HG03066 (cell line): ENCODE data around the gene NIFK.
"Not testable (repeated sequence)": the region's sequence is repeated elsewhere in the genome, so short reads cannot be mapped to it uniquely, and the experiment has no call there.

Experiments used
- ATAC-seq: cut with Tn5 transposase; IDR thresholded peaks from one replicate; pipeline ENCODE4 v1.9.1; 2021; ENCODE audit warnings: low read depth; ENCODE audit not compliant: unreplicated experiment

NIFK gene

GRCh38 chr2:121735518-121736074, 1.1 kb downstream of the NIFK start:
- ATAC-seq = no peak

DNA sequence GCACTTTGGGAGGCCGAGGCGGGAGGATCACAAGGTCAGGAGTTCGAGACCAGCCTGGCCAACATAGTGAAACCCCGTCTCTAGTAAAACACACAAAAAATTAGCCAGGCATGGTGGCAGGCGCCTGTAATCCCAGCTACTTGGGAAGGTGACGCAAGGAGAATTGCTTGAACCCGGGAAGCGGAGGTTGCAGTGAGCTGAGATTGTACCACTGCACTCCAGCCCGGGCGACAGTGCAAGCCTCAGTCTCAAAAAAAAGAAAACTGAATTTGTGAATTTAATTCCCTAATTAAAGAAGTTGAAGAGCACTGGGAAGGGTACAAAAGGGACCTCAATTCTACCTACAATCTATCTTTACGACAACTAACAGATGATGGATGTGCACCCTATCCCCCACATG, 2.1 kb downstream of the NIFK start:
- not testable (repeated sequence) for ATAC-seq

GRCh38 chr2:121731366-121731765, 5.3 kb downstream of the NIFK start:
- ATAC-seq = no peak

DNA sequence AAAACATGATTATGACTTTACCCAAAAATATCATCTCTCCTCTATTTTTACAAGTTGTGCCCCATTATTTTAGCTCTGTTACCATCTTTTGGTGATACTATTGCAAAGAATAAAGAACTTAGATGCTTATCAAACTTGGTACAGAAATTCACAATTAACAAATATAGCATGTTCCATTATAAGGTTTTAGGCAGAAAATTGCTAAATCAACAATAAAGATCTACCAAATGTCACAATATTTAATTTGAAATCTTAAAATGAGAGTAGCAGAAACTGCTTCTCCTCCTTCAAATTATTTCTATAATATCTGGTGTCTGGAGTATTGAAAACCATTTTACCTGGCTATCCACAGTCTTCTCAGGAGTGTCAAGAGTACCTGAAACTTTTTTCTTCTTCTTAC, 8.7 kb downstream of the NIFK start:
- ATAC-seq = no peak

- no peak for ATAC-seq
Observed at GRCh38 chr2:121727332-121727731, 9.3 kb downstream of the NIFK start.

DNA sequence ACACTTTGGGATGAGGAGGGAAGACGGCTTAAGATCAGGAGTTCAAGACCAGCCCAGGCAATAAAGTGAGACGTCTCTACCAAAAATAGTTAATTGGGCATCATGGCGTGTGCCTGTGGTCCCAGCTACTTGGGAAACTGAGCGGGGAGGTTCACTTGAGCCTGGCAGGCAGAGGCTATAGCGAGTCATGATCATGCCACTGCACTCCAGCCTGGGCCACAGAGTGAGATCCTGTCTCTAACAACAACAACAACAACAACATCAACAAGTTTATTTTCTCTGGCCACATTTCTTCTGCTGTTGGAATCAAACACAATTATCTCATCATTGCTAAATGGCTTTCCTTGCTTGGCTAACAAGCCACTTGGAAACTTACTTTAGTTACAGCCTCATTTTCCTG, 13.4 kb downstream of the NIFK start:
- ATAC-seq = no peak

DNA sequence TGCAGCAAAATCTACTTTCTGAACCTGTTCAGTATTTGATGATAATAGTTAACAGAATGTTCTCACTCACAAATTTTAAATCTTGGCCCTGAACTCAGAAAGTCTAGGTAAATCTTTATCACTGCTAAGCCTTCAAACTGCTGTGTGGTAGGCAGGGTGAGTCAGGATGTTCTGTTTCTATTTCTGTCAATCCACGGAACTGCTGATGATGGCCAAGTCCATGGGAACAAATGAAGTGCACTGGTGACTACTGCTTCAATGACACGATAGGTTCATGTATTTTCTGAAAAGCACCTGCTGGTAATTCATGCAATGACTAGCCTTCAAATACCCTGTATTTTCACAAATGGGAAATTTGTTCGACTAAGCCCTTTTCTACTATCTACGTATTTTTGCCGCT, 14.2 kb downstream of the NIFK start:
- ATAC-seq = no peak

GRCh38 chr2:121721926-121722325, 14.7 kb downstream of the NIFK start:
- ATAC-seq = no peak

DNA sequence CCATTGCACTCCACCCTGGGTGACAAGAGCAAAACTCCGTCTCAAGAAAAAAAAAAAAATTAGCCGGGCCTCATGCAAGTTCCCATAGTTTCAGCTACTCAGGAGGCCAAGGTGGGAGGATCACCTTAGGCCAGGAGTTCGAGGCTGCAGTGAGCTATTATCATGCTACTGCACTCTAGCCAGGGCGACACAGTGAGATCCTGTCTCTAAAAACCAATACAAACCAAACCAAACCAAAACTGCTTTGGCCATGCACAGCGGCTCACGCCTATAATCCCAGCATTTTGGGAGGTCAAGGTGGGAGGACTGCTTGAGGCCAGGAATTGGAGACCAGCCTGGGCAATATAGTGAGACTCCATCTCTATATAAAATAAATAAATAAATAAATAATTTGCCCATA, 19.1 kb downstream of the NIFK start:
- ATAC-seq = no peak

DNA sequence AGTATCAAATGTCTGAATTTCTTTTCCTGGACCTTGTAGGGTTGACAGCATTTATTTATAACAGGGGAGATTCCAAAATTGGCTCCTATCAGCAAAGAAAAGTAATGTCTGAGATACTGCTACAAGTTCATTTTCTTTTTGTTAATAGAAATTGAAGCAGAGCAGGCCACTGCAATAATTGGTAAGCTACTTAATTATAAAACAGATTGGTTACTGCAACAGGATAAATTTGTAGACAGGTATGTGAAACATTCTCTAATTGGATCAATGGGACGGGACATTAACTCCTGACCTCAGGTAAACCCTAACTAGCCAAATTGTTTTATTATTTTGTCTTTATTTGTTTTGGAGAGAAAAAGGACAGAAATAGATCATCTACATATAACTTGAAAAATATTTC, 20.5 kb downstream of the NIFK start:
- no peak for ATAC-seq

DNA sequence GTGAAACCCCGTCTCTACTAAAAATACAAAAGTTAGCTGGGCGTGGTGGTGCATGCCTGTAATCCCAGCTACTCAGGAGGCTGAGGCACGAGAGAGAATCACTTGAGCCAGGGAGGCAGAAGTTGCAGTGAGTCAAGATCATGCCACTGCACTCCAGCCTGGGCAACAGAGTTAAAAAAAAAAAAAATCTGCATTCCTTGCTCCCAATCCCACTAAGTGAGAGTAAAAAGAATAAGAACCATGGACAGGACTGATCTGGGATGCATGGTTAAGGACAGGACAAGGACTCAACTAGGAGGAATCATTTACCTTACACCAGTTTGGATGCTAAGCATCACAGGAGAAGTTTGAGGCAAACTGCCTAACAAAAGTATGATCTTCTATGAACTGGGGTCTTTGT, 25.2 kb downstream of the NIFK start:
- ATAC-seq = not testable (repeated sequence)

DNA sequence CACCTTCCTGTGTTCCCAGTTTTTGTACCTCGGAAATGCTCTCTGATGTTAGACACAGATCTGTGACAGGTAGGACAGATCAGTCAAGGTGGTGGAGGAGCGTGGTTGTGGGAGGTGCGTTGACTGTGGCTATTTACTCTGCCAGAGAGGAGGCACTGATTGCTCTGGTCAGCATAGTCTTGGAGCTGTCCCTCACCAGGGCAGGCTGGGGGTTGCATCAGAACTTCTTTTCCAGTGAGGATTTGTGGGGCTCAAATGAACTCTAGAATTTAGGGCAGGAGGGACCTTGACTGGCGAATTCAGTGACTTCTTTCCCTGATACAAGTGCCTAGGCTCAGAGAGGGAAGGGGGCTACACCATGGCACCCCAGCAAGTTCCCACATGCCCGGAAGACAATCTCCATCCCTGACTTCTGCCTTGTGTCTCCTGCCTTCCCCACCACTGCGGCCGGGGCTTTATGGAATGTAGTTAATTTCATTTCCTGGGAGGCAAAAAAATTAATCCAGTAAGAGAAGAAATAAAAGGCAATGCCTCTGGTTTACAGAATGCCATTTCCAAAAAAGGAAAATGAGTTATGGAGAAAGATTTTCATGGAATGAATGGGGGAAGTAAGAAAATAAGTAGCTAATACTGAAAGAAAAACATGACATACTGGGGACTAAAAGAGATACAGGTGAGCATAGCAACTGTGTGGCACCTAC, 26.1 kb downstream of the NIFK start:
- ATAC-seq = no peak

- ATAC-seq = no peak
Observed at GRCh38 chr2:121709776-121710469, 26.8 kb downstream of the NIFK start.

- ATAC-seq = no peak
Observed at GRCh38 chr2:121707920-121708361, 28.7 kb downstream of the NIFK start.

DNA sequence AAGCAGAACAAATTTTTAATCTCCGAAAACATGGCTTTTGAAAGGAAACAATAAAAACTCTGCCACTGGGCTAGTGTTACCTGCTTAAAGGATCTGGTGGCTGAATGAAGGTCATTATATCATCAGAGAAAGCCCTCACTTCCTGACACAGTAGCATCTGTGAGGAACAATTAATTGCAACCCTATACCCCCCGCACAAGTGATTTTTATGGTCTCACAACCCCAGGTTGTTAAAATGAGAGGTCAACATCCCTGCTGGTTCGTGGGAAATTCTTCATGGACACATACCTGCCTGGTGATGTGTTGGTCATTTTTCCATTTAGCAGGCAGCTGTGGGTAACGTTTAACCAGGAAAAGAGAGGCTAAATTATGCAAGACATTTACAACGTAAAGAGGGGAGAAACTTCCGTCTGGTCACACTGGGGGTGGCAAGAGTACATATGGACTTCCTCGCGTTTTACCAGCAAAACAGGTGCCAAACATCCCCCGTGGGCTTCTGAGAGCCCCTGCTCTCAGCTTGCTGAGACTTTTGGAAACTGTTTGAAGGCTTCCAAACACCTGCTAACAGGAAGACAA, 29.2 kb downstream of the NIFK start:
- no peak for ATAC-seq

DNA sequence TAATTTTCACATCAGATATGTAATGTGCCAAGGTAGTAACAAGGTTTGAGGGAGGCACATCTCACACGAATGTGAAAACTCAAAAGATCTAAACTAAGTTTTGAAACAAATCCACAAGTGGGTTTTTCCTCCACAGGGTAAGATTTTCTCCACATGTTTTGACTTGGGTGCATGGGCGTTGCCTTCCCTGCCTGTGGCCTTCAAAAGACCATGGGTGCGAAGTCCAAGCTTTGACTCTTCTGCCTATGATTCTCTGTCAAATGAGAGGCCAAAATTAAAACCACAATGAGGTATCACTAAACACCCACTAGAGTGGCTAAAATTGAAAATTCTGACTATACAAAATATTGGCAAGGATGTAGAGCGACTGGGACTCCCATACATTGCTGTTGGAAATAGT, 30.7 kb downstream of the NIFK start:
- ATAC-seq = no peak

- no peak for ATAC-seq
Observed at GRCh38 chr2:121705390-121705789, 31.3 kb downstream of the NIFK start.

DNA sequence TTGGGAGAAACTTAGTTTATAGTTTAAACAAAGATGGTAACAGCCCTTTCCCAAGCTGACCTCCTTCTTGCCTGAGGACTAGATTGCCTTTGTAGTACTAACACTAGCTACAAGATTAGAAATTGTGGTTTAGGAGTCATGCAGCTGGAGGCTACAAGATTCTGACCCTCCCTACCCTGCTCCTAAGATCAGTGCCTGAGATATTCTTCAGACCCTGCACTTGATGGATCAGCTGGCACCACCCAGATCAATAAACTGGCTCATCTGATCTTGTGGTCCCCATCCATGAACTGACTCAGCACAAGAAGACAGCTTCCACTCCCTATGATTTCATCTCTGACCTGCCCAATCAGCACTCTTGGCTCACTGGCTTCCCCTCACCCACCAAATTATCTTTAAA, 34.9 kb downstream of the NIFK start:
- not testable (repeated sequence) for ATAC-seq

- ATAC-seq = peak; percentile 100
Observed at GRCh38 chr2:121699421-121700333, 37.0 kb downstream of the NIFK start.

DNA sequence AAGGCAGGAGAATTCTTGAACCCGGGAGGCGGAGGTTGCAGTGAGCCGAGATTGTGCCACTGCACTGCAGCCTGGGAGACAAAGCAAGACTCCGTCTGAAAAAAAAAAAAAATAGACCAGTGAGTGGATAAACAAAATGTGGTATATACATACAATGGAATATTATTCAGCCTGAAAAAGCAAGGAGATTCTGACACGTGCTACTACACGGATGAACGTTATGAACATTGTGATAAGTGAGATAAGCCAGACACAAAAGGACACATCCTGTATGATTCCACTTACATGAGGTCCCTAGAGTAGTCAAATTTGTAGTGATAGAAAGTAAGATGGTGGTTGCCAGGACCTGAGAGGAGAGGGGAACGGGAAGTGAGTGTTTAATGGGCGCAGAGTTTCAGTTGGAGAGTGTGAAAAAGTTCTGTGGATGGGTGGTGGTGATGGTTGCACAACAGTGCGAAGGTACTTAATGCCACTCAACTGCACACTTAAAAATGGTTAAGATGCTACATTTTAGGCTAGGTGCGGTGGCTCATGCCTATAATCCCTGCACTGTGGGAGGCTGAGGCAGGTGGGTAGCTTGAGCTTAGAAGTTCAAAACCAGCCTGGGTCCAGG, 38.3 kb downstream of the NIFK start:
- no peak for ATAC-seq
